Measurements from ENCODE around the gene DDX27. TPM values are rescaled to one million over a fixed set of nuclear protein-coding genes. Genes with fewer than 3 reads are reported as not detected.
"Not testable (repeated sequence)": the region's sequence is repeated elsewhere in the genome, so short reads cannot be mapped to it uniquely, and the experiment has no call there.

The DDX27 gene
- total and polyA plus RNA-seq, 12 donors, result 11.0 to 26.2 (median 13.2) TPM

DNA sequence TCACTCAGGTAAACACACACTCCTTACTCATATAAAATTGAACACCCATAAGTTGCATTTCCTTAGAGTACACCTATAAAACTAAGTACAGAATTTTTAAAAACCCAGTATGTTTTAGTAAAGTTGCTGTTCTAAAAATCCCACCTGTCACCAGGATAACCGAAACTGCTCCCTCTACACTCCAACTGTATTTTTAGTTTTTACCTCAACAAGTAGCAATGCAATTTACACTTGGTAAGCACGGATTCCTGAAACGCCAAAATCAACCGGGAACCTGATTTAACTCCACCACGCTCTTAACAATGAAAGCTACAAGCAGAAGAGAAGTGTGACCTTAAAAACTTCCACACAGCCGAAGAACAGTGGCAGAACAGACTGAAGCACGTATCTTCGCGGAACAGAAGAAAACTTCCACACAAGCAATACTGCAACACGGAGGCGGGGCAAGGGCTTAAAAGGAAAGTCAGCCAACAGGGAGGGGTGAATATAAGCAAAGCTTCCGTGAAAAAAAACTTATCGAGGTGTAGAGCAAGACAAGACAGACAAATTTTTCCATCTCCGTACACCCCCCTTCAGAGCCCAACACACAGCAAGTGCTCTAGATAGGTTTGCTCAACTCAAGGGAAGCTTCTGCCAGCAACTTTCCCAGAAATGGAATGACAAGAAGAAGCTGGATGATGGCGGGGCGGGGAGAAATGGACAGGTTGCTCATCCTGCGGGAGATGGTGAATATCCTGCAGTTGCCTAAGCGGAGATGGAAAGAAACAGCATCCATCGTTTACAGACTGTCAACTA, 32.5 kb upstream of the DDX27 start:
- H3K36me3 ChIP-seq, result peaks cover 0 to 14% (median 0%) of the 10 kb centered on the region in 9 donors
- H3K4me3 ChIP-seq, result peak overlapping the region; percentile 77 to 96 (median 85)
- ATAC-seq (peak in 5 of 8 donors; percentile 10 to 40 (median 30)), DNase-seq (peak in 1 of 2 donors; percentile 44)
- no peaks in the 10 kb centered on the region for H3K9me3 ChIP-seq
- H3K27ac ChIP-seq, result peak overlapping the region; percentile 40 to 96 (median 94)
- 0 to 1% methylated on average over 19 of the region's 19 CpGs for WGBS, 2 donors
- TF ChIP-seq, protein P1, sequence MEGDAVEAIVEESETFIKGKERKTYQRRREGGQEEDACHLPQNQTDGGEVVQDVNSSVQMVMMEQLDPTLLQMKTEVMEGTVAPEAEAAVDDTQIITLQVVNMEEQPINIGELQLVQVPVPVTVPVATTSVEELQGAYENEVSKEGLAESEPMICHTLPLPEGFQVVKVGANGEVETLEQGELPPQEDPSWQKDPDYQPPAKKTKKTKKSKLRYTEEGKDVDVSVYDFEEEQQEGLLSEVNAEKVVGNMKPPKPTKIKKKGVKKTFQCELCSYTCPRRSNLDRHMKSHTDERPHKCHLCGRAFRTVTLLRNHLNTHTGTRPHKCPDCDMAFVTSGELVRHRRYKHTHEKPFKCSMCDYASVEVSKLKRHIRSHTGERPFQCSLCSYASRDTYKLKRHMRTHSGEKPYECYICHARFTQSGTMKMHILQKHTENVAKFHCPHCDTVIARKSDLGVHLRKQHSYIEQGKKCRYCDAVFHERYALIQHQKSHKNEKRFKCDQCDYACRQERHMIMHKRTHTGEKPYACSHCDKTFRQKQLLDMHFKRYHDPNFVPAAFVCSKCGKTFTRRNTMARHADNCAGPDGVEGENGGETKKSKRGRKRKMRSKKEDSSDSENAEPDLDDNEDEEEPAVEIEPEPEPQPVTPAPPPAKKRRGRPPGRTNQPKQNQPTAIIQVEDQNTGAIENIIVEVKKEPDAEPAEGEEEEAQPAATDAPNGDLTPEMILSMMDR (IDR thresholded peaks at IDR 0.05), result no peak
- H3K4me1 ChIP-seq, result peaks cover 2 to 50% (median 39%) of the 10 kb centered on the region in 9 donors
- H3K27me3 ChIP-seq, result no peaks in the 10 kb centered on the region
- intact Hi-C loops (cut with DNase I), result loop anchor here in 4 of 10 donors (2.0 to 10.0 kb wide), 3 partner anchors 30 to 91 kb away; partner anchors contain the start of gene ZNFX1 (in 2 of the 4)

DNA sequence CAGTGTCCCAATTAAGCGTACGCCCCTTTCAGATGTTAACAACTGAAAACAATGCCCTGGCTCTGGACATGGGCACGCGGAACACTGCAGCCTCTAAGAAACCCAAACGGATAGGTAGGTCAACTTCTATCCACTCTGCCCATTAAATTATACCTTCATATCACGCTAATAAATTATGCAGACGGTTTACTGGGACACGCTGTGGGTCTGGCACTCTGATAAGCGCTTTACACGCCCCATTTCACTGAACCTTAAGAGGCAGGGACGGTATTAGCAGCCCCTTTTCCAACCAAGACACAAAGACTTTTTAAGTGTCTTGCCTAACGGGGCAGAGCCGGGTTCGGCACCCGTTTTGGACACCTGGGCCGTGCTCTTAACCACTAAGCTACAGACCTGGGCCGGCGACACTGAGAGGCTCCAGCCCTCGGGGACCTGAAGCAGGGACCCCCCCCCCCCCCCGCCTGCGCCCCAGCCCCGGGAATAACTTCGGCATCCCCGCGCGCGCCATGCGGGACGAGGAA, 31.8 kb upstream of the DDX27 start:
- WGBS, 2 donors, result 0 to 1% methylated on average over 29 of the region's 29 CpGs
- peaks cover 0 to 14% (median 0%) of the 10 kb centered on the region in 9 donors for H3K36me3 ChIP-seq
- peaks cover 2 to 43% (median 32%) of the 10 kb centered on the region in 9 donors for H3K4me1 ChIP-seq
- intact Hi-C loops (cut with DNase I), result loop anchor here in 4 of 10 donors (2.0 to 10.0 kb wide), 3 partner anchors 29 to 90 kb away; partner anchors contain the start of gene ZNFX1 (in 2 of the 4)
- peak overlapping the region; percentile 75 to 96 (median 94) for H3K27ac ChIP-seq
- H3K27me3 ChIP-seq, result no peaks in the 10 kb centered on the region
- H3K9me3 ChIP-seq, result no peaks in the 10 kb centered on the region
- peak overlapping the region; percentile 77 to 96 (median 85) for H3K4me3 ChIP-seq
- TF ChIP-seq, protein P1 (IDR thresholded peaks at IDR 0.05), result no peak
- ATAC-seq, result peak in 4 of 8 donors; percentile 2 to 25 (median 7)
- DNase-seq, result peak in 1 of 2 donors; percentile 12

DNA sequence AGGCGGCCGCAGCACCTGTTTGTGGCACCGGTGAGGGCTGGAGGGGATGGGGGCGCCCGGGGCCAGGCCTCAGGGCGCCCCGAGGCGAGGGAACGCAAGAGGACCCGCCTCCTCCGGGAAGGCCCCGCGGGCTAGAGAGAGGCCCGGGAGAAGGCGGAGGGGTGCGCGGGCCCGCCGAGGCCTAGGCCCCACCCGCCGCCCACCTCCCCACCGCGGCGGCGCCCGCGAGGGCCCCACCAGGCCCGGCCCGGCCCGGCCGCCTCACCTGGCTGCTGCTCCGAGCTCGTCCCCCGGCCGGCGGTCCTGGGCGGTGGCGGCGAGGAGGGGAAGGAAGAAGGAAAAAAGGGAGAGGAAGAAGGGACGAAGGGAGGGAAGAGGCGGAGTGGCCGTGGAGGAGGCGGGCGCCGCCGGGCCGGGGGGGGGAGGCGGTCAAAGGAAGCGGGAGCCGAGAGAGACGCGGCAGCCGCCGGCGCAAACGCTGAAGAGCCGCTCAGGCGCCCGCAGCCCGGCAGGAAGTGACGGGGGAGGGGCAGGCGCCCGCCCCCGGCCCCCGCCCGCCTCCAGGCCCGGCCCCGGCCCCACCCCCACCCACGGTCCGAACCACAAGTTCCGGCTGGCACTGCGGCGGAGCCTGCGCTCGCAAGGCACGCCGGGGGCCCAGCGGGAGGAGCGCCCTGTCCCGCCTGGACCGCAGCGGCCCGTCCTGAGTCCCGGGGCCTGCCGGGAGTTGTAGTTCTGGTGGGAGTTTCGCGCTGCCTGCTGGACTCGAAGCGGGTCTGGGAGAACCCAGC, 31.2 kb upstream of the DDX27 start, which contains the start of gene STAU1:
Gene STAU1 (minus strand): TSS at position 484 of the 791 bp plus-strand sequence. CDS start 22,133 bp downstream, outside the sequence.
- ATAC-seq (peak; percentile 98 to 100 (median 98)), DNase-seq (peak; percentile 95 to 96)
- peak within 1 kb of the TSS; percentile 75 to 96 (median 94) for H3K27ac ChIP-seq
- TF ChIP-seq, protein P1 (IDR thresholded peaks at IDR 0.05), result no peak
- peaks cover 0 to 14% (median 0%) of the 10 kb centered on the region in 9 donors for H3K36me3 ChIP-seq
- H3K9me3 ChIP-seq, result no peaks in the 10 kb centered on the region
- H3K4me1 ChIP-seq, result peaks cover 2 to 37% (median 30%) of the 10 kb centered on the region in 9 donors
- WGBS, 2 donors, result 0 to 1% methylated on average over 56 to 89 of the region's 89 CpGs
- intact Hi-C loops (cut with DNase I), result loop anchor here in 5 of 10 donors (1.0 to 10.0 kb wide), 6 partner anchors 29 to 90 kb away; partner anchors contain the start of genes ZNFX1 (in 3 of the 5) and DDX27 (in 1 of the 5)
- H3K4me3 ChIP-seq, result peak within 1 kb of the TSS; percentile 77 to 96 (median 85)
- no peaks in the 10 kb centered on the region for H3K27me3 ChIP-seq

DNA sequence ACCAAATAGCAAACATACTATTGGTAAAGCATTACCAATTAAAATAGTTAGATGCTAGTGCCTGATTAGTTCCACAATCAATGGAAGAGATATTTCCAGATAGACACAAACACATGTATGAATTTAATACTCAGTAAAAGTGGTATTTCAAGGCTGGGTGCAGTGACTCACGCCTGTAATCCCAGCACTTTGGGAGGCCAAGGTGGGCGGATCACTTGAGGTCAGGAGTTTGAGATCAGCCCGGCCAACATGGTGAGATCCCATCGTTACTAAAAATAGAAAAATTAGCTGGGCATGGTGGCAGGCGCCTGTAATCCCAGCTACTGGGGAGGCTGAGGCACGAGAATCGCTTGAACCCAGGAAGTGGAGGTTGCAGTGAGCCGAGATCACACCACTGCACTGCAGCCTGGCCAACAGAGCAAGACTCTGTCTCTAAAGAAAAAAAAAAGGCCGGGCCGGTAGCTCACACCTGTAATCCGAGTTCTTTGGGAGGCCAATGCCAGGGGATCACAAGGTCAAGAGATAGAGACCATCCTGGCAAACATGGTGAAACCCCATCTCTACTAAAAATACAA, 26.2 kb upstream of the DDX27 start:
- WGBS, 2 donors, result 81 to 83% methylated on average over 11 of the region's 11 CpGs
- intact Hi-C loops (cut with DNase I); H3K9me3 ChIP-seq; H3K27me3 ChIP-seq; ATAC-seq; H3K36me3 ChIP-seq; DNase-seq; H3K27ac ChIP-seq; H3K4me3 ChIP-seq; H3K4me1 ChIP-seq: not testable (repeated sequence)
